A549 (cell line): ENCODE results near the gene B3GALNT2. TPM values are rescaled to one million over a fixed set of nuclear protein-coding genes. Genes with fewer than 3 reads are reported as not detected.
A peak's percentile ranks its signal among the peaks of the same experiment; 100 is the strongest.

Source experiments
- ATAC-seq, 2 experiments: fragments of 200-7000 bp in 1 of 2; fragments of >200 bp in 1 of 2; cut with Nextera tagmentation in 1 of 2; cut with Tn5 transposase in 1 of 2; 3 replicates each; pipeline versions ENCODE4 v1.8.0 to v1.9.1; 2018 to 2020; ENCODE audit warnings: mild to moderate bottlenecking in 1 of 2, moderate library complexity in 1 of 2
- CTCF ChIA-PET: fragments of 300-600 bp; sonication (Branson Sonifier 250); formaldehyde crosslinking; extraction: SDS; loops from one replicate; lab custom pipeline; 2021; ENCODE audit warnings: antibody characterized with exemption, inconsistent platforms; lab: Yijun Ruan, JAX
- POLR2A ChIA-PET: fragments of 350-600 bp; formaldehyde crosslinking; extraction: SDS; loops from one replicate; lab custom pipeline; 2021; ENCODE audit warnings: antibody characterized with exemption, inconsistent platforms; lab: Yijun Ruan, JAX
- DNase-seq, 2 experiments: peaks; one replicate each; pipeline versions ENCODE4 v3.0.0 to v3.0.0-alpha.2; 2011 to 2016; ENCODE audit warnings: low read depth in 1 of 2, low spot score in 1 of 2
- FAIRE-seq: peaks from 2 replicates; lab custom pipeline; 2011; peaks lifted over from hg19 to GRCh38; lab: Jason Lieb, UNC
- H3K27ac ChIP-seq, 2 experiments: fragments of >200 bp; sonication (Bioruptor Twin); formaldehyde crosslinking; 3 replicates each; pipeline ENCODE4 v1.5.1; 2016 to 2017
- H3K4me1 ChIP-seq: fragments of >200 bp; sonication (Bioruptor Twin); formaldehyde crosslinking; 3 replicates; pipeline ENCODE4 v1.6.1; 2016
- H3K4me2 ChIP-seq: fragments of >200 bp; sonication (Bioruptor Twin); formaldehyde crosslinking; 3 replicates; pipeline ENCODE4 v1.6.1; 2016
- H3K4me3 ChIP-seq: fragments of >200 bp; sonication (Bioruptor Twin); formaldehyde crosslinking; 3 replicates; pipeline ENCODE4 v1.5.1; 2016
- H3K9me3 ChIP-seq: fragments of >200 bp; sonication (Bioruptor Twin); formaldehyde crosslinking; 3 replicates; pipeline ENCODE4 v1.6.1; 2016
- ATOH8 ChIP-seq: fragments of 250-450 bp; sonication (Bioruptor Pico); IDR thresholded peaks from 2 replicates; pipeline ENCODE4 v1.5.0; 2020; ENCODE audit warnings: low read depth, mild to moderate bottlenecking, moderate library complexity
- BCL3 ChIP-seq: fragments of >200 bp; sonication (Bioruptor Twin); formaldehyde crosslinking; IDR thresholded peaks from 3 replicates; pipeline ENCODE4 v1.6.1; 2016
- BHLHE40 ChIP-seq: IDR thresholded peaks from 2 replicates; pipeline ENCODE4 v1.6.1; 2012; ENCODE audit warnings: low read depth, low read length, inconsistent platforms
- CBX8 ChIP-seq: fragments of 200-600 bp; sonication (generic); IDR thresholded peaks from 2 replicates; pipeline ENCODE4 v1.6.1; 2016
- CEBPB ChIP-seq, 2 experiments: fragments of >200 bp in 1 of 2; sonication (Bioruptor Twin) in 1 of 2; formaldehyde crosslinking in 1 of 2; IDR thresholded peaks; 2 replicates each; pipeline ENCODE4 v1.6.1; 2012 to 2016
- CHD2 ChIP-seq: fragments of 150-350 bp; IDR thresholded peaks from 2 replicates; pipeline ENCODE4 v1.6.1; 2014; ENCODE audit warnings: low read length; ENCODE audit not compliant: partially characterized antibody
- CHD4 ChIP-seq: fragments of 200-600 bp; sonication (generic); IDR thresholded peaks from 2 replicates; pipeline ENCODE4 v1.6.1; 2016; ENCODE audit warnings: antibody characterized with exemption, mild to moderate bottlenecking, borderline replicate concordance
- E2F6 ChIP-seq: IDR thresholded peaks from 2 replicates; pipeline ENCODE4 v1.6.1; 2012; ENCODE audit warnings: low read depth, borderline replicate concordance
- EHF ChIP-seq: fragments of 250-450 bp; sonication (Bioruptor Pico); IDR thresholded peaks from 2 replicates; pipeline ENCODE4 v1.5.0; 2020; ENCODE audit warnings: mild to moderate bottlenecking
- EHMT2 ChIP-seq: fragments of 200-600 bp; sonication (generic); IDR thresholded peaks from 2 replicates; pipeline ENCODE4 v1.6.1; 2016; ENCODE audit warnings: antibody characterized with exemption, low read depth, mild to moderate bottlenecking, moderate library complexity
- ESRRA ChIP-seq: fragments of 150-350 bp; IDR thresholded peaks from 2 replicates; pipeline ENCODE4 v1.6.1; 2014; ENCODE audit warnings: mild to moderate bottlenecking, low read length, borderline replicate concordance
- FOSB ChIP-seq: fragments of 250-450 bp; sonication (Bioruptor Pico); IDR thresholded peaks from 2 replicates; pipeline ENCODE4 v1.5.0; 2020; ENCODE audit warnings: mild to moderate bottlenecking, moderate library complexity
- FOSL2 ChIP-seq, 2 experiments: fragments of 450-650 bp in 1 of 2; fragments of >200 bp in 1 of 2; sonication (Bioruptor Twin) in 1 of 2; formaldehyde crosslinking; IDR thresholded peaks; 2 replicates each; pipeline versions ENCODE4 v1.5.0 to v1.6.1; 2016 to 2020; ENCODE audit warnings: mild to moderate bottlenecking in 1 of 2, moderate library complexity in 1 of 2
- GATA3 ChIP-seq: IDR thresholded peaks from 2 replicates; pipeline ENCODE4 v1.6.1; 2012; ENCODE audit warnings: borderline replicate concordance
- HMGXB4 ChIP-seq: fragments of 250-450 bp; sonication (Bioruptor Pico); IDR thresholded peaks from 2 replicates; pipeline ENCODE4 v1.5.0; 2021; ENCODE audit warnings: mild to moderate bottlenecking, moderate library complexity, borderline replicate concordance
- HOXA7 ChIP-seq: fragments of 250-450 bp; sonication (Bioruptor Pico); IDR thresholded peaks from 2 replicates; pipeline ENCODE4 v1.5.0; 2020; ENCODE audit warnings: mild to moderate bottlenecking, moderate library complexity
- HOXB13 ChIP-seq: fragments of 250-450 bp; sonication (Bioruptor Pico); IDR thresholded peaks from 2 replicates; pipeline ENCODE4 v1.5.0; 2020; ENCODE audit warnings: low read depth, mild to moderate bottlenecking, moderate library complexity
- JUN ChIP-seq, 2 experiments: fragments of >200 bp; sonication (Bioruptor Twin); formaldehyde crosslinking; IDR thresholded peaks; 2 replicates in 1 of 2; 3 replicates in 1 of 2; pipeline ENCODE4 v1.6.1; 2016 to 2017
- JUNB ChIP-seq: fragments of >200 bp; sonication (Bioruptor Twin); formaldehyde crosslinking; IDR thresholded peaks from 2 replicates; pipeline ENCODE4 v1.6.1; 2016
- KDM1A ChIP-seq: fragments of 200-600 bp; sonication (generic); IDR thresholded peaks from 2 replicates; pipeline ENCODE4 v1.6.1; 2016; ENCODE audit warnings: low read depth, mild to moderate bottlenecking
- MAX ChIP-seq: IDR thresholded peaks from 2 replicates; pipeline ENCODE4 v1.6.1; 2012
- MAZ ChIP-seq: fragments of 150-350 bp; IDR thresholded peaks from 2 replicates; pipeline ENCODE4 v1.6.1; 2014; ENCODE audit warnings: antibody characterized with exemption, low read depth, low read length, borderline replicate concordance
- NFE2L2 ChIP-seq: fragments of 150-350 bp; conservative IDR thresholded peaks from 2 replicates; pipeline ENCODE4 v1.6.1; 2014; ENCODE audit warnings: low read length
- NR3C1 ChIP-seq: fragments of >200 bp; sonication (Bioruptor Twin); formaldehyde crosslinking; IDR thresholded peaks from 3 replicates; pipeline ENCODE4 v1.6.1; 2017
- PHF8 ChIP-seq: fragments of 200-600 bp; sonication (generic); IDR thresholded peaks from 2 replicates; pipeline ENCODE4 v1.6.1; 2016; ENCODE audit warnings: low read depth, mild to moderate bottlenecking, antibody characterized with exemption, moderate library complexity, borderline replicate concordance
- POLR2A ChIP-seq: IDR thresholded peaks from 2 replicates; pipeline ENCODE4 v1.6.1; 2012; ENCODE audit warnings: mild to moderate bottlenecking, low read length
- RAD21 ChIP-seq, 2 experiments: fragments of >200 bp in 1 of 2; sonication (Bioruptor Twin) in 1 of 2; formaldehyde crosslinking in 1 of 2; IDR thresholded peaks in 1 of 2; conservative IDR thresholded peaks in 1 of 2; 2 replicates in 1 of 2; 3 replicates in 1 of 2; pipeline ENCODE4 v1.6.1; 2012 to 2018; ENCODE audit warnings: inconsistent platforms in 1 of 2
- REST ChIP-seq: fragments of 200-600 bp; sonication (generic); IDR thresholded peaks from 2 replicates; pipeline ENCODE4 v1.6.1; 2016; ENCODE audit warnings: antibody characterized with exemption, mild to moderate bottlenecking, moderate library complexity
- RNF2 ChIP-seq: fragments of 200-600 bp; sonication (generic); IDR thresholded peaks from 2 replicates; pipeline ENCODE4 v1.6.1; 2016; ENCODE audit warnings: low read depth, mild to moderate bottlenecking, antibody characterized with exemption, moderate library complexity, borderline replicate concordance
- ZSCAN20 ChIP-seq: fragments of 250-450 bp; sonication (Bioruptor Pico); IDR thresholded peaks from 2 replicates; pipeline ENCODE4 v1.8.0; 2022; ENCODE audit warnings: mild to moderate bottlenecking, moderate library complexity
- WGBS: methylation state at CpG from one replicate; pipeline ENCODE4 v1.1.6; 2017; ENCODE audit errors: missing lambda C conversion rate; 5-methylcytosine and 5-hydroxymethylcytosine counted together
- polyA plus RNA-seq, 4 experiments: library from polyadenylated mRNA; depleted of rRNA in 3 of 4; stranded (reverse); fragments of >200 nt; fragmentation: RNase III in 1 of 4; extraction: RNeasy Plus Mini Kit Qiagen cat#74134 plus additional on column Dnase treatment in 1 of 4; gene quantifications; 2 replicates in 3 of 4; 3 replicates in 1 of 4; pipeline ENCODE4 v1.2.3, GENCODE V29; 2011 to 2017

Gene B3GALNT2
- polyA plus RNA-seq, 2 of the 4 experiments (the other 2 are of a cell fraction): 17.3 to 39.6 TPM

- no peak for TF ChIP-seq HOXB13 (CRISPR knock-in tag)
- no peak for TF ChIP-seq FOSB (CRISPR knock-in tag)
- peak in 1 of 2 experiments; percentile 30; a peak in 2 of 4 replicates for TF ChIP-seq CEBPB (IDR thresholded peaks at IDR 0.05)
- no peak for TF ChIP-seq ESRRA
- peak; percentile 57; the same call in 1 of the 2 replicates for TF ChIP-seq GATA3
- peak; percentile 58; the same call in 1 of the 2 replicates for TF ChIP-seq FOSL2 (IDR thresholded peaks at IDR 0.05)
- peak; percentile 94 for TF ChIP-seq FOSL2 (CRISPR knock-in tag; IDR thresholded peaks at IDR 0.05)
- TF ChIP-seq JUNB: peak; percentile 57; the same call in 1 of the 2 replicates
- 0 out of 2 replicates have a peak, but pooled peaks have one; percentile 56 for TF ChIP-seq ZSCAN20 (CRISPR knock-in tag)
- no peak for TF ChIP-seq HMGXB4
- TF ChIP-seq ATOH8 (CRISPR knock-in tag): no peak; the same call in none of the 2 replicates
- TF ChIP-seq HOXA7 (CRISPR knock-in tag): no peak
- TF ChIP-seq PHF8: no peak
- TF ChIP-seq CHD4: no peak
- TF ChIP-seq EHMT2: no peak
- TF ChIP-seq KDM1A: no peak
- TF ChIP-seq MAX: peak; percentile 88
- peak in 1 of 2 experiments; percentile 55; a peak in 1 of 5 replicates for TF ChIP-seq JUN (IDR thresholded peaks at IDR 0.05)
- TF ChIP-seq POLR2A: no peak
- peak; percentile 72; the same call in 1 of the 2 replicates for TF ChIP-seq E2F6
- no peak for TF ChIP-seq CHD2
- TF ChIP-seq, all 56 proteins: peak for 12
Observed at GRCh38 chr1:235402457-235403200, 101.6 kb downstream of the B3GALNT2 start (continued).

- Histone ChIP-seq H3K4me3 (no peak overlapping the region), H3K4me2 (peak overlapping the region; percentile 66), H3K27ac (peak overlapping the region; percentile 80 to 85), H3K4me1 (peaks cover 88% of the 10 kb centered on the region), H3K9me3 (no peaks in the 10 kb centered on the region)
- FAIRE-seq (no peak), DNase-seq (no peak), ATAC-seq (no peak)
- ChIA-PET POLR2A (no interaction called here), CTCF (no interaction called here)
- 70% methylated on average over 4 of the region's 4 CpGs for WGBS
- no peak for TF ChIP-seq EHF (CRISPR knock-in tag)
- no peak for TF ChIP-seq BHLHE40
- TF ChIP-seq NFE2L2: no peak
- no peak for TF ChIP-seq CBX8
- TF ChIP-seq REST: no peak
- TF ChIP-seq RAD21 (conservative IDR thresholded peaks at IDR 0.05 in 1 of 2, IDR thresholded peaks at IDR 0.05 in 1 of 2): no peak
- no peak for TF ChIP-seq BCL3
- TF ChIP-seq NR3C1: no peak
- no peak for TF ChIP-seq MAZ
- no peak for TF ChIP-seq PHF8
- TF ChIP-seq MAX: no peak
- no peak for TF ChIP-seq RNF2
Observed at GRCh38 chr1:235401251-235401650, 103.0 kb downstream of the B3GALNT2 start.
